ENCODE results near the gene TRIM23.

The TRIM23 gene

DNA sequence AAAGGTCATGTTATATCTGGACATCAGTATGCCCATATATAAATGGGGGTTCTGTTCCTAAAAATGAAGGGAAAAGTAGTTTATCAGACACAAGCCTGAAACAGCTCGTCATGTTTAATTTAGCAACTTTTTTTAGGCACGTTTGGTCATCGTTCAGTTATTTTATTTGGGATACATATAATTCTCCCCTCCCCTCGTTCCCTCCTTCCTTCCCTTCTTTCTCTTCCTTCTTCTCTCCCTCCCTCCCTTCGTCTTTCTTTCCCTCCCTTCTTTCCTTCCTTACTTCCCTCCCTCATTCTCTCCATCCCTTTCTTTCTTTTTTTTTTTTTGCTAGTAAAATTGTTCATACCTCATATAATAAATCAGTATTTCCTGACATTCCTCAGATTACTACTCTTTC, 57.6 kb downstream of the TRIM23 start:
- no peak for DNase-seq (ENCODE audit: low read depth in 2 of 2)

DNA sequence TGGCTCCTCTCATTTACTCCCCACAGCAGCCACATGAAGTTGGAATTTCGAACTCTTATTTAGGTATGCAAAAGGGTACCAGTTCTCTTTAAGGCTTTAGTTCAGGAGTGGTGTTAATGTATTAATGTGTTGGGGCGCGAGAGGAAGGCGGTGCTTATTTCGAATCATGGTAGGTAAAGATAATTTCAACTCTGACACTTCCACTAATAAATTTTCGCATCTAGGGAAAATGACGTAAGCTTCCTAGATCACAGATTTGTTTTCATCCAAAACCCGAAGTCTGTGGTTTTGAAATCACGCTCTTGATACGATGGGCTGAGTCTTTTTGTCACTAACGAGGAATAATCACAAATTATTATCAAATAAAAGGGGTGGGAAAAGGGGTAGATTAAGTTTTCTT, 60.4 kb downstream of the TRIM23 start:
- no peak for DNase-seq (ENCODE audit: low read depth in 2 of 2)

DNA sequence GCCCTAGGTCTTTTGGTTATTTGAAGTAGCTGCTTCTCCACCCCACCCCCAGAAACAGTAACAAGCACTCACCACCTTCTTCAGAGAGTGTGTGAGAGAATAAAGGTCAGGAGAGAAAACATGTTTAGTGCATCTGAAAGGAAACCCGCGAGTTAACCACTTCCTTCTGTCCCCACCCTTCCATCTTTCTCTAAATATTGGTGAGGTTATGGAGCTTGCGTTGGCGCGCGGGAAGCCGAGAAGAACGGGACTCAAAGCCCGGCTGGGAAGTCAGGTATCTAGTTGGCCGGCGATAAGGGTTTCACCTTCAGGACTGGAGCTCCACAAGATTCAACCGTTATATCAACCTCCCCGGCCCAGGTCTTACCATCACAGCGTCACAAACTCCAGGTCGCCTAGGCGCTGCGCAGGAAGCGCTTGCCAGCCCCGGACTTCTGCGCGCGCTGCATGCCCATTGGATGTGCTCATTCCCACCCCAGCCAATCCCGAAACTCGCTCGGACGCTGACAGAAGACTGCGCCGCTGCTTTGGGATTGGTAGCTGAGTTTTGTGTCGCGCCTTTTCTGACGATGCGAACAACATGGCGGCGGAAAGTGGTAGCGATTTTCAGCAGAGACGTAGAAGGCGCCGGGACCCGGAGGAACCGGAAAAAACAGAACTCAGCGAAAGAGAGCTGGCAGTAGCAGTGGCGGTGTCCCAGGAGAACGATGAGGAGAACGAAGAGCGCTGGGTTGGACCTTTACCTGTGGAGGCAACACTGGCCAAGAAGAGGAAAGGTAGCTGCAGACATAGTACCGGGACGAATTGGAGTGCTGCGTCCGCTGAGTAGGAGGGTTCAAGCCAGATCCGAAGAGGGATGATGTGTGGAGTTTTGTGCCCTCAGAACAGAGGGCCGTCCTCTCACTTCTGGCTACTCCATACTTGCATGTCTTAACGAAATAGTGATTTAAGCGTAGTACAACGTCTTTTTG, 61.1 kb downstream of the TRIM23 start, which contains the start of the genes CENPK and PPWD1:
TSS of gene CENPK (minus strand) at position 438 of the 971 bp plus-strand sequence. CDS start 8,261 bp downstream, outside the sequence.
TSS of gene PPWD1 (plus strand) at position 566 of the 971 bp plus-strand sequence. CDS start at position 581, 15 bp downstream.
- peak; percentile 88 to 91 for DNase-seq (ENCODE audit: low read depth in 2 of 2)

DNA sequence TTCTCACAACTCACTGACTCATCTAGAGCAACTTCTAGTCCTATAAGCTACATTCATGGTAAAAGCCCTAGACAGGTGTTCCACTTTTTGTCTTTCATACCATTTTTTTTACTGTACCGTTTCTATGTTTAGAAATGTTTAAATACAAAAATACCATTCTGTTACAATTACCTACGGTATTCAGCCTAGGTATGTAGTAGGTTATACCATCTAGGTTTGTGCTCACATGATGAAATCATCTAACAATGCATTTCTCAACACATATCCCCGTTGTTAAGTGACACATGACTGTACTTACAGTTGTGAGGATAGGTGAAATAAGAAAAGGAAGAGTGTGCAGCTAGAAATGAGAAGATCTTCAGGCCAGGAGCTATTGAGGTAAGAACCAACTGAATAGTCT, 67.4 kb downstream of the TRIM23 start:
- no peak for DNase-seq (ENCODE audit: low read depth in 2 of 2)

DNA sequence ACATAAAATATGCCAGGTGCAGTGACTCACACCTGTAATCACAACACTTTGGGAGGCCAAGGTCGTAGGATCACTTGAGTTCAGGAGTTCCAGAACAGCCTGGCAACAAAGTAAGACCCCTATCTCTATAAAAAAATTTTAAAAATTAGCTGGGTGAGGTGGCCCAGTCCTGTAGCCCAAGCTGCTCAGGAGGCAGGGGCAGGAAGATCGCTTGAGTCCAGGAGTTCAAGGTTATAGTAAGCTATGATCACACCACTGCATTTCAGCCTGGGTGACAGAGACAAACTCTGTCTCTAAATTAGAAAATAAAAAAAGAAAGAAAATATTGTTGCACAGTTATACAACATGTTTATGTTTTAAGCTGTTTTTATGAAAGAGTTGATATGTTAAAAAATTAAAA, 68.0 kb downstream of the TRIM23 start:
- no peak for DNase-seq (ENCODE audit: low read depth in 2 of 2)

DNA sequence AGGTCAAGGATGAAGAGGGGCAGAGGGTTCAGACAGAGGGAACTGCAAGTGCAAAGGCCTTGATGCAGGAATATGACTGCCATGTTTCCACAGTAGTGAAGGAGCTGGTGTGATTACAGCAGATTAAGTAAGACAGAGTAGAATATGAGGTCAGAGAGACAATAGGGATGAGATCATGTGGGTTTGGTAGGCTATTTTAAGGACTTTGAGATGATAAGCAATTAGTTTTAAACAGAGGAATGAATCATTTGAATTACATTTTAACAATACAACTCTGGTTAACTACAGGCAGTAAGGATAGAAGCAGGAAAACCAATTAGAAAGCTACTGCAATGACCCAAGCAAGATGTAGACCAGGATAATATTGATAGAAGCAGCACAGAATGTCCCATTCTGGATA, 68.8 kb downstream of the TRIM23 start:
- no peak for DNase-seq (ENCODE audit: low read depth in 2 of 2)

DNA sequence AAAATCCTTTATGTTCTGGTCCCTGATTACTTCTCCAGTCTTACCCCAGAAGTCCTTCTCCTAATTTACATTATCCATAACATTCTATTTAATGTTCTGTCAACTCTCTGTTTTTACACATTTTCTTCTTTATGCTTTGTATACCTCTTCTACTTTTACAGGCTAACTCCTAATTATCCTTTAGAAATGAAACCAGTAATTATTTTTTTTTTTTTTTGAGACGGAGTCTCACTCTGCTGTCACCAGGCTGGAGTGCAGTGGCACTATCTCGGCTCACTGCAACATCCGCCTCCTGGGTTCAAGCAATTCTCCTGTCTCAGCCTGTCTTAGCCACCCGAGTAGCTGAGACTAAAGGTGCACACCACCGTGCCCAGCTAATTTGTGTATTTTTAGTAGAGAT, 70.2 kb downstream of the TRIM23 start:
- DNase-seq (ENCODE audit: low read depth in 2 of 2), result no peak

DNA sequence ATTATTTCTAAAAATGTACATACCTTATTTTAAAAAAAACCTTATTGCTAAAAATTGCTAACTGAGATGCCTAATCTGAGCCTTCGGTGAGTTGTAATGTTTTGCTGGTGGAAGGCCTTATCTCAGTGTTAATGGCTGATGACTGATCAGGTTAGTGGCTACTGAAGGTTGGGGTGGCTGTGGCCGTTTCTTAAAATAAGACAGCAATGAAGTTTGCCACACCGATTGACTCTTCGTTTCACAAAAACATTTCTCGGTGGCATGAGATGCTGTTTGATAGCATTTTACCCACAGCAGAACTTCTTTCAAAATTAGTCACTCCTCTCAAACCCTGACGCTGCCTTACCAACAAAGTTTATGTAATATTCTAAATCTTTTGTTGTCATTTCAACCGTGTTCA, 75.9 kb downstream of the TRIM23 start:
- no peak for DNase-seq (ENCODE audit: low read depth in 2 of 2)

DNA sequence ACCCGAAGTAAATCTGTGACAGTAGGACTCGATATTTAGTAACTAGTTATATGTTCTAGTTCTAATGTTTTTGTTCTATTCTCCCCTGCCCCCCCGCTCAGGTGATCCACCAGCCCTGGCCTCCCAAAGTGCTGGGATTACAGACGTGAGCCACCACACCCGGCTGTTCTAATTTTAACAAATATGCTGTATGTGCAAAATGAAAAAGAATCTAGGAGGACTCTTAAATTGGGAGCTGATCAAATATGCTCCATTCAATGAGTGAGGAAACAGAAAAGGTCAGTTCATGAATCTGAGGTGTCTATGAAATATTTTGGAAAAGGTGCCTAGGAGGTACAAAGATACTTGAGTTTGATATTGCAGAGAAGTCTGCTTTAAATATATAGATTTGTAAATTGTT, 78.0 kb downstream of the TRIM23 start:
- no peak for DNase-seq (ENCODE audit: low read depth in 2 of 2)

DNA sequence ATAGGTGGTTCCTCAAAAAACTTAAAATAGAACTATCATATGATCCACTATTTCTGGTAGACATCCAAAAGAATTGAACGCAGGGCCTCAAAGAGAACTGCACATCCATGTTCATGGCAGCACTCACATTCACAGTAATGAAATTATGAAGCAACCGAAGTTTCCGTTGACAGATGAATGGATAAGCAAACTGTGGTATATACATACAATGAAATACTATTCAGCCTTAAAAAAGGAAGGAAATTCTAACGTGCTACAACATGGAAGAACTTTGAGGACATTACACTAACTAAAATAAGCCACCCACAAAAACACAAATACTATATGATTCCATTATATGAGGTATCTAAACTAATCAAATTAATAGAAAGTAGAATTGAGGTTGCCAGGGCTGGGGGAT, 79.7 kb downstream of the TRIM23 start:
- no peak for DNase-seq (ENCODE audit: low read depth in 2 of 2)

DNA sequence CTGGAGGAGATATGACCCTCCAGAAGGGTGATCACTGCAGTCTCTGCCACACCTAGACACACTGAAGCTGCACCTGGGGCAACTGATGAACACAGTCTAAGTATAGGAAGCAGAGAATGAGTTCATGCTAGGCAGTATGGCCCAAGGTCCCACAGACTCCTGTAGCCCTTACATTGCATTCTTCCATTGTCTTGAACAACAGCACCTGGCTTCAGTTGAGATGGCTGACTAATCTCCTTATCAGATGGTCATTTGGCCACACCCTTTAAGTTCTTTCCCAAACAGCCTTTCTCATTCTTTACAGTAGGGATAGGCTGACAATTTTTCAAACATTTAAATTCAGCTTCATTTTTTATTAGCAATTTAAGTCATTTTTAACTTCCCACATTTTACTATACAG, 84.3 kb downstream of the TRIM23 start:
- no peak for DNase-seq (ENCODE audit: low read depth in 2 of 2)

All from activated CD8-positive, alpha-beta memory T cell treated with anti-CD3 and anti-CD28 coated beads for 4 hours (primary cell).